HCT116 (cell line): ENCODE data around the gene NCKAP5. TPM values are rescaled to one million over a fixed set of nuclear protein-coding genes. Genes with fewer than 3 reads are reported as not detected.

Source experiments
- ATAC-seq: fragments of 200-7000 bp; cut with Tn5 transposase; 2 replicates; pipeline ENCODE4 v1.9.1; 2020; ENCODE audit warnings: mild to moderate bottlenecking, moderate library complexity
- BruUV-seq: library from RNA; stranded (reverse); fragments of 400-500 nt; replicated peaks from 2 replicates; lab custom pipeline; 2021; lab: Mats Ljungman, UMichigan
- CTCF ChIA-PET: fragments of 300-600 bp; sonication (Branson Sonifier 250); formaldehyde crosslinking; loops from one replicate; lab custom pipeline; 2021; ENCODE audit warnings: antibody characterized with exemption; lab: Charles Lee
- POLR2A ChIA-PET: fragments of 300-600, 350-600 bp; sonication (Branson Sonifier 250); formaldehyde crosslinking; loops from one replicate; lab custom pipeline; 2021; ENCODE audit warnings: antibody characterized with exemption; lab: Charles Lee
- RAD21 ChIA-PET, 2 experiments: fragments of 300-600 bp; sonication (Branson Sonifier 250); formaldehyde crosslinking; loops; one replicate each; lab custom pipeline; 2023; ENCODE audit warnings: low total read pairs in 2 of 2; ENCODE audit not compliant: uncharacterized antibody in 2 of 2, unreplicated experiment in 2 of 2, low non-redundant PET in 1 of 2; lab: Charles Lee
- DNase-seq: peaks from one replicate; pipeline ENCODE4 v3.0.0-alpha.2; 2010; ENCODE audit warnings: low read depth, low spot score
- H2AFZ ChIP-seq: fragments of 200-600 bp; shearing (Covaris generic), sonication (generic); 2 replicates; pipeline ENCODE4 v1.6.1; 2017; ENCODE audit warnings: low read depth, mixed run types, mixed read lengths, antibody characterized with exemption, low read length; ENCODE audit not compliant: poor library complexity, severe bottlenecking
- H3K27ac ChIP-seq: 2 replicates; pipeline ENCODE4 v1.5.1; 2012; ENCODE audit warnings: low read depth, low read length
- H3K27me3 ChIP-seq: fragments of 200-600 bp; sonication (generic); 2 replicates; pipeline ENCODE4 v1.6.1; 2016; ENCODE audit warnings: mixed run types, low read length, mixed read lengths; ENCODE audit not compliant: insufficient read depth
- H3K36me3 ChIP-seq, 2 experiments: fragments of 200-500 bp in 1 of 2; fragments of 200-600 bp in 1 of 2; sonication (Bioruptor generic) in 1 of 2; sonication (generic) in 1 of 2; 2 replicates each; pipeline versions ENCODE4 v1.5.1 to v1.6.1; 2014 to 2016; ENCODE audit warnings: low read length in 2 of 2, inconsistent platforms in 1 of 2, mixed read lengths in 1 of 2, mixed run types in 1 of 2; ENCODE audit not compliant: insufficient read depth in 2 of 2, control insufficient read depth in 1 of 2
- H3K4me1 ChIP-seq, 2 experiments: fragments of 200-600 bp in 1 of 2; sonication (generic) in 1 of 2; 2 replicates each; pipeline versions ENCODE4 v1.5.1 to v1.6.1; 2012 to 2017; ENCODE audit warnings: low read length in 2 of 2, inconsistent platforms in 1 of 2, mild to moderate bottlenecking in 1 of 2, mixed read lengths in 1 of 2, mixed run types in 1 of 2, moderate library complexity in 1 of 2; ENCODE audit not compliant: insufficient read depth in 2 of 2, control insufficient read depth in 1 of 2
- H3K4me2 ChIP-seq: fragments of 200-600 bp; sonication (generic); 2 replicates; pipeline ENCODE4 v1.6.1; 2017; ENCODE audit warnings: mixed run types, low read length, mixed read lengths
- H3K4me3 ChIP-seq, 2 experiments: fragments of 200-600 bp in 1 of 2; sonication (generic) in 1 of 2; replicated peaks in 1 of 2; 2 replicates each; pipeline ENCODE4 v1.5.1; 2011 to 2016; ENCODE audit warnings: low read length in 2 of 2, control low read depth in 1 of 2, low read depth in 1 of 2, mild to moderate bottlenecking in 1 of 2, mixed read lengths in 1 of 2, mixed run types in 1 of 2
- H3K79me2 ChIP-seq: fragments of 200-600 bp; sonication (generic); 2 replicates; pipeline ENCODE4 v1.6.1; 2017; ENCODE audit warnings: mild to moderate bottlenecking, mixed run types, low read length, moderate library complexity, mixed read lengths; ENCODE audit not compliant: insufficient read depth
- H3K9ac ChIP-seq: fragments of 200-600 bp; sonication (generic); 2 replicates; pipeline ENCODE4 v1.6.1; 2016; ENCODE audit warnings: low read length, mixed read lengths
- H3K9me2 ChIP-seq: fragments of 200-600 bp; sonication (generic), shearing (Covaris generic); 2 replicates; pipeline ENCODE4 v1.6.1; 2017; ENCODE audit warnings: mixed run types, mild to moderate bottlenecking, moderate library complexity; ENCODE audit not compliant: insufficient read depth
- H3K9me3 ChIP-seq, 2 experiments: fragments of 200-500 bp in 1 of 2; fragments of 200-600 bp in 1 of 2; sonication (Bioruptor generic) in 1 of 2; sonication (generic) in 1 of 2; 2 replicates each; pipeline ENCODE4 v1.6.1; 2014 to 2017; ENCODE audit warnings: low read length in 2 of 2, mixed read lengths in 2 of 2, inconsistent platforms in 1 of 2, low read depth in 1 of 2, mild to moderate bottlenecking in 1 of 2, mixed run types in 1 of 2, moderate library complexity in 1 of 2; ENCODE audit not compliant: control insufficient read depth in 1 of 2, insufficient read depth in 1 of 2
- H4K20me1 ChIP-seq: fragments of 200-600 bp; sonication (generic), shearing (Covaris generic); 2 replicates; pipeline ENCODE4 v1.6.1; 2017; ENCODE audit warnings: mixed run types, mild to moderate bottlenecking, moderate library complexity; ENCODE audit not compliant: insufficient read depth
- CTCF ChIP-seq, 3 experiments: fragments of 200-600 bp in 1 of 3; sonication (generic) in 1 of 3; IDR thresholded peaks in 2 of 3; conservative IDR thresholded peaks in 1 of 3; 2 replicates each; pipeline ENCODE4 v1.5.1; 2012 to 2017; ENCODE audit warnings: low read depth in 2 of 3, low read length in 2 of 3, antibody characterized with exemption in 1 of 3, borderline replicate concordance in 1 of 3, control low read depth in 1 of 3, mild to moderate bottlenecking in 1 of 3, mixed read lengths in 1 of 3, mixed run types in 1 of 3, moderate library complexity in 1 of 3; ENCODE audit not compliant: insufficient read depth in 1 of 3
- EGR1 ChIP-seq: IDR thresholded peaks from 2 replicates; pipeline ENCODE4 v1.6.1; 2012; ENCODE audit warnings: low read depth
- ELF1 ChIP-seq: IDR thresholded peaks from 2 replicates; pipeline ENCODE4 v1.6.1; 2012; ENCODE audit warnings: low read depth, borderline replicate concordance
- JUND ChIP-seq: IDR thresholded peaks from 2 replicates; pipeline ENCODE4 v1.6.1; 2012
- POLR2AphosphoS5 ChIP-seq: IDR thresholded peaks from 2 replicates; pipeline ENCODE4 v1.6.1; 2011; ENCODE audit warnings: mild to moderate bottlenecking, low read depth, low read length, moderate library complexity
- RAD21 ChIP-seq: IDR thresholded peaks from 2 replicates; pipeline ENCODE4 v1.6.1; 2012; ENCODE audit warnings: low read depth, mild to moderate bottlenecking
- REST ChIP-seq: IDR thresholded peaks from 2 replicates; pipeline ENCODE4 v1.6.1; 2012; ENCODE audit warnings: low read depth
- SIN3A ChIP-seq: IDR thresholded peaks from 2 replicates; pipeline ENCODE4 v1.6.1; 2012; ENCODE audit warnings: low read depth
- SP1 ChIP-seq: IDR thresholded peaks from 2 replicates; pipeline ENCODE4 v1.6.1; 2012; ENCODE audit warnings: low read depth
- ZBTB33 ChIP-seq: IDR thresholded peaks from 2 replicates; pipeline ENCODE4 v1.6.1; 2011; ENCODE audit warnings: mild to moderate bottlenecking, low read length, moderate library complexity; ENCODE audit not compliant: insufficient replicate concordance; ENCODE audit errors: extremely low read depth
- ZFX ChIP-seq: fragments of 450-650 bp; IDR thresholded peaks from 2 replicates; pipeline ENCODE4 v1.6.1; 2017
- ZNF274 ChIP-seq: fragments of 200-500 bp; sonication (Bioruptor generic); IDR thresholded peaks from 2 replicates; pipeline ENCODE4 v1.6.1; 2014; ENCODE audit warnings: mild to moderate bottlenecking, low read depth, low read length, inconsistent platforms
- intact Hi-C: fragments of 100-400 bp; cut with micrococcal nuclease; formaldehyde crosslinking; loops from 2 replicates; pipeline ENCODE4 v1.10.0; 2022
- total RNA-seq: library from RNA; stranded (reverse); gene quantifications from one replicate; pipeline ENCODE4 v1.2.1, GENCODE V29; 2021; ENCODE audit not compliant: unreplicated experiment

Gene NCKAP5
- total RNA-seq, 1 experiment from 2014 or later: 0.30 TPM

GRCh38 chr2:132732694-132733093, 835.6 kb downstream of the NCKAP5 start:
- H3K27me3 ChIP-seq: no peaks in the 10 kb centered on the region
- no peaks in the 10 kb centered on the region for H3K36me3 ChIP-seq
- H3K9me2 ChIP-seq: no peaks in the 10 kb centered on the region
- no peaks in the 10 kb centered on the region for H3K79me2 ChIP-seq
- no peak overlapping the region for H2AFZ ChIP-seq
- ChIA-PET POLR2A (no interaction called here), RAD21 (no interaction called here), CTCF (no interaction called here)
- intact Hi-C loops: no loop called here
- H3K9me3 ChIP-seq: no peaks in the 10 kb centered on the region
- BruUV-seq: no TSS peak
- no peak for DNase-seq
- H3K27ac ChIP-seq: no peak overlapping the region
- H3K4me3 ChIP-seq: no peak overlapping the region
- TF ChIP-seq SP1 (no peak), EGR1 (no peak), RAD21 (no peak), CTCF (IDR thresholded peaks at IDR 0.05 in 2 of 3, conservative IDR thresholded peaks at IDR 0.05 in 1 of 3; ENCODE audit: borderline replicate concordance in 1 of 3, insufficient read depth in 1 of 3, low read depth in 2 of 3, low read length in 2 of 3) (no peak), JUND (no peak), ELF1 (no peak), ZBTB33 (no peak), SIN3A (no peak), ZNF274 (no peak), POLR2AphosphoS5 (no peak), ZFX (no peak), REST (no peak)
- H4K20me1 ChIP-seq: no peaks in the 10 kb centered on the region
- ATAC-seq: no peak
- no peaks in the 10 kb centered on the region for H3K4me1 ChIP-seq
- no peak overlapping the region for H3K4me2 ChIP-seq
- no peak overlapping the region for H3K9ac ChIP-seq
